ENCODE results near the gene ZHX3.

ZHX3 gene

DNA sequence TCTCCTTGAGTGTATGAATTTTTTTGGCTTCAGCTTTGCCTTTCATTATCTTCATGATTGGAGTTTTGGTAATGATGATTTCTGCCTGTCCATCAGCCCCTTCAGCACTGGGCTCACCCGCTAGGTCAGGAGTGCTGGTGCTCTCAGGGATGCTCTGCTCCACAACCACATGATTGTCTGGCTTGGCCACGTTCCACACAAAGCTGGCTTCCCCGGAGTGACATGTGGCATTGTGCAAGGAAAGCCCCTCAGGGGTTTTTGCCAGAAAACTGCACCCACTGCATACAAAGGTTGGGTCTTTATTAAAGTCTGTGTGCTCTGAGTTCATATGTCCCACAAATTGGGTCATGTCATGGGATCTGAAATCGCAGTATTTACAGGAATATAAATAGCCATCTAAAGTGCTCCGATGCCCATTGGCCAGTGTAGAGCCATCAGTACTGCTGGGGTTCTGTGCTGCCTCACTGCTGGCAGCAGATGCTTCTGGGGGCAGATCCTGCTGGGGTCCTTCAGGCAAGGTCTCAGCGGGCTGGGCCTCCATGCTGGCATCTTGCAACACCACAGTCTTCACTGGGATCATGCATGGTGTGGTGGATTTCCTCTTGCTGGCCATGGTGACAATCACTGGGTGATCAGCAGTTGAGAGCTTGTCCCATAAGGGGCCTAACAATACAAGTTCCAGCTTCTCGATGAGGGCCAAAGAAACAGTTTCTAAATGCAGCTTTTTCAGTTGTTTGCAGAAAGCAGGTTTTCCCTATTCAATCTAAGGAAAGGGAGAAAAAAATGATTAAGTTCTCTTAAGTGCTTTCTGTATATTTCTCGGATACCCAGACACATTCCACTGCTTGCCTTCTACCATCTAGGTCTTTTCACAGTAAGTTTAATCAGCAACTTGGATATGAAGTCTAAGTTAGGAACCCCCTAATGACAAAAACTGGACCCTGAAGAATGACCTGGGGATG is 112.9 kb downstream of the ZHX3 start:
- H3K4me1 ChIP-seq: no peaks in the 10 kb centered on the region
- no peak overlapping the region for H2AFZ ChIP-seq
- H3K4me2 ChIP-seq (ENCODE audit: low read length): no peak overlapping the region
- no peaks in the 10 kb centered on the region for H3K36me3 ChIP-seq (ENCODE audit: control insufficient read depth, insufficient read depth, low read length)
- H3K79me2 ChIP-seq: peaks cover 12% of the 10 kb centered on the region
- H3K4me3 ChIP-seq (ENCODE audit: low read depth, low read length): no peak overlapping the region
- no peaks in the 10 kb centered on the region for H3K27me3 ChIP-seq (ENCODE audit: control insufficient read depth, insufficient read depth, low read length)
- no peak overlapping the region for H3K9ac ChIP-seq
- H3K27ac ChIP-seq: no peak overlapping the region
- TF ChIP-seq, protein P1, sequence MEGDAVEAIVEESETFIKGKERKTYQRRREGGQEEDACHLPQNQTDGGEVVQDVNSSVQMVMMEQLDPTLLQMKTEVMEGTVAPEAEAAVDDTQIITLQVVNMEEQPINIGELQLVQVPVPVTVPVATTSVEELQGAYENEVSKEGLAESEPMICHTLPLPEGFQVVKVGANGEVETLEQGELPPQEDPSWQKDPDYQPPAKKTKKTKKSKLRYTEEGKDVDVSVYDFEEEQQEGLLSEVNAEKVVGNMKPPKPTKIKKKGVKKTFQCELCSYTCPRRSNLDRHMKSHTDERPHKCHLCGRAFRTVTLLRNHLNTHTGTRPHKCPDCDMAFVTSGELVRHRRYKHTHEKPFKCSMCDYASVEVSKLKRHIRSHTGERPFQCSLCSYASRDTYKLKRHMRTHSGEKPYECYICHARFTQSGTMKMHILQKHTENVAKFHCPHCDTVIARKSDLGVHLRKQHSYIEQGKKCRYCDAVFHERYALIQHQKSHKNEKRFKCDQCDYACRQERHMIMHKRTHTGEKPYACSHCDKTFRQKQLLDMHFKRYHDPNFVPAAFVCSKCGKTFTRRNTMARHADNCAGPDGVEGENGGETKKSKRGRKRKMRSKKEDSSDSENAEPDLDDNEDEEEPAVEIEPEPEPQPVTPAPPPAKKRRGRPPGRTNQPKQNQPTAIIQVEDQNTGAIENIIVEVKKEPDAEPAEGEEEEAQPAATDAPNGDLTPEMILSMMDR (IDR thresholded peaks at IDR 0.05): no peak
- no peaks in the 10 kb centered on the region for H3K9me3 ChIP-seq (ENCODE audit: control insufficient read depth, low read length)

DNA sequence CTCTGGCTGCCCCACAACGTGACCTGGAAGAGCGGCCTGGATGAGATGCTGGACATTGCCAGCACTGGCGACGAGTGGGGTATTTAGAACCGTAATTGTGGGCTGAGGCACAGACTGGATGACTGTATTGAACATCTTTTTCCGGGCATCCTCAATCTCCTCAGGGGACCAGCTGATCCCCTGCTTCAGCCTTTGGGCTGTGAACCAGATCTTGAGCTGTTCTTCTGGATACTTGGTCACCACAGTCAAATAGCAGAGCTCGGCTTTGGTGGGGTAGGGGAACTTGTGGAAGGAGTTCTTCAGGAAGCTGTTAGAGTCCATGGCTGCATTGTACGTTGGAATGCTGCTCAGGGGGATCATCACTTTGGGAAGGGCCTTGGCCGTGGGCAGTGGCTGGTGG is 113.9 kb downstream of the ZHX3 start:
- no peaks in the 10 kb centered on the region for H3K36me3 ChIP-seq (ENCODE audit: control insufficient read depth, insufficient read depth, low read length)
- H3K9ac ChIP-seq: no peak overlapping the region
- H3K4me3 ChIP-seq (ENCODE audit: low read depth, low read length): no peak overlapping the region
- H3K4me1 ChIP-seq: no peaks in the 10 kb centered on the region
- H3K27ac ChIP-seq: no peak overlapping the region
- no peak overlapping the region for H2AFZ ChIP-seq
- H3K79me2 ChIP-seq: peaks cover 12% of the 10 kb centered on the region
- no peak overlapping the region for H3K4me2 ChIP-seq (ENCODE audit: low read length)
- TF ChIP-seq, protein P1 (IDR thresholded peaks at IDR 0.05): no peak
- no peaks in the 10 kb centered on the region for H3K27me3 ChIP-seq (ENCODE audit: control insufficient read depth, insufficient read depth, low read length)
- H3K9me3 ChIP-seq (ENCODE audit: control insufficient read depth, low read length): no peaks in the 10 kb centered on the region

DNA sequence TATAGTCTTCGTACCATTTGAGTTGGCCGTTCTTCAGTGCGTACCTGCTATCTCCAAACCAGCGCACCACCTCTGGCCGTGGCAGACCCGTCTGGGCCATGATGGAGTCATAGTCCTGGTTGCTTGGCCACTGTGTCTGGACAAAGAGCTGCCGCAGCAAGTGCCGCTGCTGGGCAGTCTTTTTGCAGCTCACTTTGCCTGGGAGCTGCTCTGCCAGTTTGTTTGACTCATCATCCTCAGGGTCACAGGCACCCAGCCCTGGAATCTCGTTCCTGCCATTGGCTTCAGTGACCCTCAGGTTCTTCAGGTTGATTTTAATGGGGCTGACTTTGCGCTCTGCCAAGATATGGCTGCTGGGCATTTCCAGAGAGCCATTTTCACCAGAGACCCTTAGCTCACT is 115.1 kb downstream of the ZHX3 start:
- H3K4me1 ChIP-seq: no peaks in the 10 kb centered on the region
- H3K79me2 ChIP-seq: peaks cover 12% of the 10 kb centered on the region
- H3K4me2 ChIP-seq (ENCODE audit: low read length): no peak overlapping the region
- H3K9me3 ChIP-seq (ENCODE audit: control insufficient read depth, low read length): no peaks in the 10 kb centered on the region
- no peak overlapping the region for H3K4me3 ChIP-seq (ENCODE audit: low read depth, low read length)
- H3K27ac ChIP-seq: no peak overlapping the region
- no peak overlapping the region for H3K9ac ChIP-seq
- TF ChIP-seq, protein P1 (IDR thresholded peaks at IDR 0.05): no peak
- H3K27me3 ChIP-seq (ENCODE audit: control insufficient read depth, insufficient read depth, low read length): no peaks in the 10 kb centered on the region
- H3K36me3 ChIP-seq (ENCODE audit: control insufficient read depth, insufficient read depth, low read length): no peaks in the 10 kb centered on the region
- no peak overlapping the region for H2AFZ ChIP-seq

DNA sequence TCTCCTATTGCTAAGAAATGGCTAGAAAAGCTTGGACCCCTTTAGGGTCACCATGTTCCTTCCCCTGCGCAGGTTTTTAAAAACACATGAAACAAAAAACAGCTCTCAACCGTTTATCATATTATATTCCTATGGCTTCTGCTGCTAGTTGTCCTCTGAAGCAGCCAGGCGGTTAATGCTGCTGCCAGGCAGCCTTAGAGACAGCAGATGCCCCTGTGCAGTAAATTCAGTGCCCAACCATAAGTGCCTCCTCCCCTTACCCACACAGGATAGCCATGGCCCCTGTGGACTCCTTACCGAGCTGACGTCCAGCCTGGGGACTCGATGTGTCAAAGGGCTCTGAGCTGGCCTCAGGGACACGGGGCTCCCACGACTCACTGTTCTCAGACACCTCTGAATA is 115.8 kb downstream of the ZHX3 start:
- Histone ChIP-seq H3K36me3 (ENCODE audit: control insufficient read depth, insufficient read depth, low read length) (no peaks in the 10 kb centered on the region), H3K27me3 (ENCODE audit: control insufficient read depth, insufficient read depth, low read length) (no peaks in the 10 kb centered on the region), H3K4me1 (no peaks in the 10 kb centered on the region), H3K79me2 (peaks cover 12% of the 10 kb centered on the region), H3K4me3 (ENCODE audit: low read depth, low read length) (no peak overlapping the region), H3K27ac (no peak overlapping the region), H3K9me3 (ENCODE audit: control insufficient read depth, low read length) (no peaks in the 10 kb centered on the region), H2AFZ (no peak overlapping the region), H3K9ac (no peak overlapping the region), H3K4me2 (ENCODE audit: low read length) (no peak overlapping the region)
- TF ChIP-seq, protein P1 (IDR thresholded peaks at IDR 0.05): no peak
